ENCODE measurements around the gene PGM5.

DNA sequence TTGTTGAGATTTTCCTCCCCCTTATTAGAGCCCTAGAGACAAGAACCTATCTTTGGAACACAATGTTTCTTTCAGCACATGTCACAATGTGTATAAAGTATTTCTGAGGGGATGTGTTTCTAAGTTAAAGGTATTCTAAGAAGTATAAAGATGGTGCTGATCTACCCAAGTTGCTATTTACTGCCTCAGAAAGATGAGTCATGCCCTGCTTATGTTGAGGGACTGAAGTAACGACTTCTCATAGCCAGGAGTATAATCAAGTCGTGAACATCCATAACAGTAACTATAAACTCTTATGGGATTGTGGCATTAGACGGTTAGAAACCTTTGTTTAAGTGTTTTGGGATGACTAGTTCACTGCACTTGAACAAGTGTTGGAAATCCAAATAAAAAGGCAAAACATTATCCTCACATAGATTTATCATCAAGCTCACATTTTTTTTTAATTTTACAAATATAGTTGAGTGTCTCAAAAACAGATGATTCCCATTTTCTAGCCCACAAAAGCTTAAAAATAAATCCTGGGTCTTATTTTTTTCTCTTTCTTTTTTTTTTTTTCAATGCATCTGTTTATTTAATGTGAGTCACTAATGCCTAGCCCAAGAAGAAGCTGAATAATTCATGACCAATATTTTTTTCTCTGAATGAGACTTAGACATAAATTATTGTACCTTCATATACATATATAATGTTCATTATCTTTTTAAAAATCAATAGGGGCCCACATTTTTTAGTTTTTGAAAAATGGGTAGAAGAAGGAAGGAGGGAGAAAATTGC is 196.5 kb downstream of the PGM5 start:
- no peak for TF ChIP-seq EZH2 (IDR thresholded peaks at IDR 0.05)
- TF ChIP-seq POLR2AphosphoS5 (IDR thresholded peaks at IDR 0.05; ENCODE audit: low read depth, low read length) = no peak
- no peak for TF ChIP-seq CTCF (IDR thresholded peaks at IDR 0.05 in 2 of 3, conservative IDR thresholded peaks at IDR 0.05 in 1 of 3; ENCODE audit: borderline replicate concordance in 1 of 3, insufficient read depth in 1 of 3, low read depth in 2 of 3, low read length in 2 of 3)
- no peak for TF ChIP-seq POLR2A (IDR thresholded peaks at IDR 0.05; ENCODE audit: borderline replicate concordance, extremely low read depth, insufficient read depth, insufficient read length)
